ENCODE results near the gene SLC35F2.

SLC35F2 gene

DNA sequence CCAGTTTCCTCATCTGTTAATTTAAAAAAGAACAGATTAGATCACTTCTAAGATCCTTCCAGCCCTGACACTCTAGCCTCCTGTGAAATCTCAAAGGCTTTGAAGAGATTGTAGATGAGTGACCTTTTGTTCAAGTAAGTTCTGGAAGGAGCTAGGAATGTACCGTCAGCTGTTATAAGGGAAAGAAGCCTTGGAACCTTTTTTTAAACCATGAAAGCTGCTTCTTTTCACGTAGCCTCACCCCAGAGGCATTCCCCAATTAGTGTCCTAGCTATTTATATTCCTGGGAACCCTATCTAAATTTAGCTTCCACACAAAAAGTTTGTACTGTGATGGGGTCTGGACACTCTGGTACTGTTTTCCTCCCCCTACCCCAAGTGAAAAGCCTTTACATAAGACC, 111.0 kb downstream of the SLC35F2 start:
- Histone ChIP-seq H3K9me3 (no peaks in the 10 kb centered on the region), H3K36me3 (no peaks in the 10 kb centered on the region), H3K27me3 (peaks cover 41% of the 10 kb centered on the region), H3K4me1 (ENCODE audit: control insufficient read depth in 1 of 2, insufficient read depth in 1 of 2, low read depth in 1 of 2, low read length in 1 of 2) (no peaks in the 10 kb centered on the region), H3K4me3 (ENCODE audit: low read depth in 1 of 2, low read length in 1 of 2) (no peak overlapping the region), H3K27ac (no peak overlapping the region)
- TF ChIP-seq, protein P1, sequence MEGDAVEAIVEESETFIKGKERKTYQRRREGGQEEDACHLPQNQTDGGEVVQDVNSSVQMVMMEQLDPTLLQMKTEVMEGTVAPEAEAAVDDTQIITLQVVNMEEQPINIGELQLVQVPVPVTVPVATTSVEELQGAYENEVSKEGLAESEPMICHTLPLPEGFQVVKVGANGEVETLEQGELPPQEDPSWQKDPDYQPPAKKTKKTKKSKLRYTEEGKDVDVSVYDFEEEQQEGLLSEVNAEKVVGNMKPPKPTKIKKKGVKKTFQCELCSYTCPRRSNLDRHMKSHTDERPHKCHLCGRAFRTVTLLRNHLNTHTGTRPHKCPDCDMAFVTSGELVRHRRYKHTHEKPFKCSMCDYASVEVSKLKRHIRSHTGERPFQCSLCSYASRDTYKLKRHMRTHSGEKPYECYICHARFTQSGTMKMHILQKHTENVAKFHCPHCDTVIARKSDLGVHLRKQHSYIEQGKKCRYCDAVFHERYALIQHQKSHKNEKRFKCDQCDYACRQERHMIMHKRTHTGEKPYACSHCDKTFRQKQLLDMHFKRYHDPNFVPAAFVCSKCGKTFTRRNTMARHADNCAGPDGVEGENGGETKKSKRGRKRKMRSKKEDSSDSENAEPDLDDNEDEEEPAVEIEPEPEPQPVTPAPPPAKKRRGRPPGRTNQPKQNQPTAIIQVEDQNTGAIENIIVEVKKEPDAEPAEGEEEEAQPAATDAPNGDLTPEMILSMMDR (IDR thresholded peaks at IDR 0.05), result no peak

DNA sequence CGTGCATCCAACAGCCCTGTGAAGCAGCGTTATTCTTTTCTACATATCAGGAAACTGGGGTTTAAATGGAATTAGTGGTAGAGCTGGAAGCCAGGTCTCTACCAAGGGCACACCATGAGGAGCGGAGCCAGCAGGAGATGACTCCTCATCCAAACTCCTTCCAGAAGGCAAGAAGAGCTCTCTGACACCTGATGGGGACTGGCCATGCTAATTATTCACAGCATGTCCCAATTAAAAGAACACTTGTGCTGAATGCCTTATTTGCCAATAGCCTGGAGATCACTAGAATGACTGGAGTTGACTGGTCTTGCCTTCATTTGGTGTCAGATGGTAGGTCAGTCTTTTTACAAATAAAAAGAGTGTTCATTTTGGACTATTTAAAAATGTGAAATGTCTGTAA, 113.9 kb downstream of the SLC35F2 start:
- Histone ChIP-seq H3K4me1 (ENCODE audit: control insufficient read depth in 1 of 2, insufficient read depth in 1 of 2, low read depth in 1 of 2, low read length in 1 of 2) (no peaks in the 10 kb centered on the region), H3K27ac (no peak overlapping the region), H3K4me3 (ENCODE audit: low read depth in 1 of 2, low read length in 1 of 2) (no peak overlapping the region), H3K27me3 (peaks cover 35% of the 10 kb centered on the region), H3K9me3 (no peaks in the 10 kb centered on the region), H3K36me3 (no peaks in the 10 kb centered on the region)
- TF ChIP-seq, protein P1 (IDR thresholded peaks at IDR 0.05), result no peak

- H3K27me3 ChIP-seq, result peaks cover 38% of the 10 kb centered on the region
- H3K27ac ChIP-seq, result no peak overlapping the region
- no peaks in the 10 kb centered on the region for H3K36me3 ChIP-seq
- no peaks in the 10 kb centered on the region for H3K9me3 ChIP-seq
- TF ChIP-seq, protein P1 (IDR thresholded peaks at IDR 0.05), result no peak
- H3K4me1 ChIP-seq (ENCODE audit: control insufficient read depth in 1 of 2, insufficient read depth in 1 of 2, low read depth in 1 of 2, low read length in 1 of 2), result no peaks in the 10 kb centered on the region
- no peak overlapping the region for H3K4me3 ChIP-seq (ENCODE audit: low read depth in 1 of 2, low read length in 1 of 2)
These were observed 115.4 kb downstream of the SLC35F2 start for GRCh38 chr11:107743191-107743590.

DNA sequence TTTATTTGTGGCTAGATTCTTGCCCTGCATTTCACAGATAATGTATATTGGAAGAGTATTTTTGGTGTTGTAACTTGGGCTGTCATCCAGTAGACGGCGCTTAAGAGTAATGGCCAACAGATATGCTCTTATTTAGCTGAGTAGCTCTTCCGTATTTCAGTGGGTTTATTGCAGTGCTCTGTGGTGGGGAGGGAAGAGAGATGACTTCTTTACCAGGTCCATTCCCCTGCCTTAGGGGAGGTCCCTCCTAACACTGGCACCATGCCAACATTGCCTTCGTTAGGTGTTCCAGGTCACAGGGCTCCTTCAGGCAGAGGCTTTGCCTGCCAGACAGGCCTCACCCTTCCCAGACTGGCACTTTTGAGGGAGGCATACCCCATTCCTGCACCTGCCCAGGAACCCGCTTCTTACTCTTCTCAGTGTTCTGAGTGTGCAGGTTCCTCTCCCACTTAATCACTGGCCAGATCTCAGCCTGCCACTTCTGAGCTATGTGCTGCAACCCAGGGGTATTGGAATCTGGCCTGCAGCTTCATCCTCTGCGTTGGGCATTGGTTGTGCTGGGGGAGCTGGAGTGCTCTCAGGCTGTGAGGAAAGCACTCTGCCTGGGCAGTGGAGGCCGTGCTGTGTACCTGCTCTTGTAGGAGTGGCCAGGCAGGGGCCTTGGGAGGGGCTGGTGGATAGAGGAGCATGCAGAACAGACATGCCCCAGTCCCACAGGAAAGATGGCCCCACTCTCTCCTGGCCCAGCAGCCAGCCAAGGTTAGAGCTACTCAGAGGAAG, 117.4 kb downstream of the SLC35F2 start:
- no peak overlapping the region for H3K4me3 ChIP-seq (ENCODE audit: low read depth in 1 of 2, low read length in 1 of 2)

More for the DNA sequence above, 117.4 kb downstream of the SLC35F2 start:
- TF ChIP-seq, protein P1 (IDR thresholded peaks at IDR 0.05), result no peak
- Histone ChIP-seq H3K27ac (no peak overlapping the region), H3K36me3 (no peaks in the 10 kb centered on the region), H3K9me3 (no peaks in the 10 kb centered on the region), H3K27me3 (peaks cover 23% of the 10 kb centered on the region), H3K4me1 (ENCODE audit: control insufficient read depth in 1 of 2, insufficient read depth in 1 of 2, low read depth in 1 of 2, low read length in 1 of 2) (no peaks in the 10 kb centered on the region)
